ENCODE measurements around the gene GSTA5. TPM values are rescaled to one million over a fixed set of nuclear protein-coding genes. Genes with fewer than 3 reads are reported as not detected.
"Not testable (repeated sequence)": the region's sequence is repeated elsewhere in the genome, so short reads cannot be mapped to it uniquely, and the experiment has no call there.

The GSTA5 gene
- total RNA-seq, 1 donor from 2014 or later, result not detected

DNA sequence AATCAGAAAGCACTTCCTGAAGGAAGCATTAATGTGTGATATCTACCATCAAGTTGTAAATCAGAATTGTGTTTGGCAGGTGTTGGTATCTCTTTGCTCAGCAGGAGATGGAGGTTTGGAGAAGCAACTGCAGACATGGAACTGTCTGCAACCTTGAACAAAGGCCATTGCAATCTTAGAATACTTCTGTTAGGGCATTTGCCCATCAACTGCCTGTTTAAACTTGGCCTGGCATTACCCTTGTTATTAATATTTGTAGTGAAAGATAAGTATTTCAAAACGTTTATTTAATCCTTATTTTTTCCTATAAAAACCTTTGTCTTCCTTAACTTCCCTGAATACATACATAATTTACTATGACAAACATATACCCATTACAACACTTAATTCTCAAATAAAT lies 14.1 kb downstream of the GSTA5 start:
- DNase-seq (ENCODE audit: low spot score), result no peak
- peaks cover 11% of the 10 kb centered on the region for H3K9me3 Mint-ChIP-seq (ENCODE audit: low read depth)
- TF ChIP-seq, protein P1, sequence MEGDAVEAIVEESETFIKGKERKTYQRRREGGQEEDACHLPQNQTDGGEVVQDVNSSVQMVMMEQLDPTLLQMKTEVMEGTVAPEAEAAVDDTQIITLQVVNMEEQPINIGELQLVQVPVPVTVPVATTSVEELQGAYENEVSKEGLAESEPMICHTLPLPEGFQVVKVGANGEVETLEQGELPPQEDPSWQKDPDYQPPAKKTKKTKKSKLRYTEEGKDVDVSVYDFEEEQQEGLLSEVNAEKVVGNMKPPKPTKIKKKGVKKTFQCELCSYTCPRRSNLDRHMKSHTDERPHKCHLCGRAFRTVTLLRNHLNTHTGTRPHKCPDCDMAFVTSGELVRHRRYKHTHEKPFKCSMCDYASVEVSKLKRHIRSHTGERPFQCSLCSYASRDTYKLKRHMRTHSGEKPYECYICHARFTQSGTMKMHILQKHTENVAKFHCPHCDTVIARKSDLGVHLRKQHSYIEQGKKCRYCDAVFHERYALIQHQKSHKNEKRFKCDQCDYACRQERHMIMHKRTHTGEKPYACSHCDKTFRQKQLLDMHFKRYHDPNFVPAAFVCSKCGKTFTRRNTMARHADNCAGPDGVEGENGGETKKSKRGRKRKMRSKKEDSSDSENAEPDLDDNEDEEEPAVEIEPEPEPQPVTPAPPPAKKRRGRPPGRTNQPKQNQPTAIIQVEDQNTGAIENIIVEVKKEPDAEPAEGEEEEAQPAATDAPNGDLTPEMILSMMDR (IDR thresholded peaks at IDR 0.05), result no peak
- peaks cover 4% of the 10 kb centered on the region for H3K36me3 Mint-ChIP-seq (ENCODE audit: low read depth)
- H3K27me3 Mint-ChIP-seq (ENCODE audit: low read depth), result peaks cover 2% of the 10 kb centered on the region
- no peaks in the 10 kb centered on the region for H3K4me1 Mint-ChIP-seq (ENCODE audit: low read depth)
- H3K4me3 Mint-ChIP-seq (ENCODE audit: unreplicated experiment), result no peak overlapping the region
- no peak overlapping the region for H3K27ac Mint-ChIP-seq (ENCODE audit: unreplicated experiment)

DNA sequence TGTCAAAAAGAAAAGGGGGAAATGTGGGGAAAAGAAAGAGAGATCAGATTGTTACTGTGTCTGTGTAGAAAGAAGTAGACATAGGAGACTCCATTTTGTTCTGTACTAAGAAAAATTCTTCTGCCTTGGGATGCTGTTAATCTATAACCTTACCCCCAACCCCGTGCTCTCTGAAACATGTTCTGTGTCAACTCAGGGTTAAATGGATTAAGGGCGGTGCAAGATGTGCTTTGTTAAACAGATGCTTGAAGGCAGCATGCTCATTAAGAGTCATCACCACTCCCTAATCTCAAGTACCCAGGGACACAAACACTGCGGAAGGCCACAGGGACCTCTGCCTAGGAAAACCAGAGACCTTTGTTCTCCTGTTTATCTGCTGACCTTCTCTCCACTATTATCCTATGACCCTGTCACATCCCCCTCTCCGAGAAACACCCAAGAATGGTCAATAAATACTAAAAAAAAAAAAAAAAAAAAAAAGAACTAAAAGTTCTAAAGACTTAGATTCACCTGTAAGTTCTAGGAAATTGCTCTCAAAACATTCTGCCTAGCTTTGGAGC lies 14.6 kb downstream of the GSTA5 start:
- H3K4me3 Mint-ChIP-seq (ENCODE audit: unreplicated experiment); H3K27me3 Mint-ChIP-seq (ENCODE audit: low read depth); H3K36me3 Mint-ChIP-seq (ENCODE audit: low read depth); H3K27ac Mint-ChIP-seq (ENCODE audit: unreplicated experiment); H3K4me1 Mint-ChIP-seq (ENCODE audit: low read depth); DNase-seq (ENCODE audit: low spot score): not testable (repeated sequence)
- peaks cover 11% of the 10 kb centered on the region for H3K9me3 Mint-ChIP-seq (ENCODE audit: low read depth)

DNA sequence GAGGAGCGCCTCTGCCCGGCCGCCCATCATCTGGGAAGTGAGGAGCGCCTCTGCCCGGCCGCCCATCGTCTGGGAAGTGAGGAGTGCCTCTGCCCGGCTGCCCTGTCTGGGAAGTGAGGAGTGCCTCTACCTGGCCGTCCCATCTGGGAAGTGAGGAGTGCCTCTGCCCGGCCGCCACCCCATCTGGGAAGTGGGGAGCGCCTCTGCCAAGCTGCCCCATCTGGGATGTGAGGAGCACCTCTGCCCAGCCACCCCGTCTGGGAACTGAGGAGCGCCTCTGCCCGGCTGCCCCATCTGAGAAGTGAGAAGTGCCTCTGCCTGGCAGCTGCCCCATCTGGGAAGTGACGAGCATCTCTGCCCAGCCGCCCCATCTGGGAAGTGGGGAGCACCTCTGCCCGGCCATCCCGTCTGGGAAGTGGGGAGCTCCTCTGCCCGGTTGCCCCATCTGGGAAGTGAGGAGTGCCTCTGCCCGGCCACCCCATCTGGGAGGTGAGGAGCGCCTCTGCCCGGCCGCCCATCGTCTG lies 15.3 kb downstream of the GSTA5 start:
- H3K4me3 Mint-ChIP-seq (ENCODE audit: unreplicated experiment); H3K27ac Mint-ChIP-seq (ENCODE audit: unreplicated experiment); DNase-seq (ENCODE audit: low spot score); H3K4me1 Mint-ChIP-seq (ENCODE audit: low read depth); H3K36me3 Mint-ChIP-seq (ENCODE audit: low read depth); H3K27me3 Mint-ChIP-seq (ENCODE audit: low read depth): not testable (repeated sequence)
- peaks cover 11% of the 10 kb centered on the region for H3K9me3 Mint-ChIP-seq (ENCODE audit: low read depth)

DNA sequence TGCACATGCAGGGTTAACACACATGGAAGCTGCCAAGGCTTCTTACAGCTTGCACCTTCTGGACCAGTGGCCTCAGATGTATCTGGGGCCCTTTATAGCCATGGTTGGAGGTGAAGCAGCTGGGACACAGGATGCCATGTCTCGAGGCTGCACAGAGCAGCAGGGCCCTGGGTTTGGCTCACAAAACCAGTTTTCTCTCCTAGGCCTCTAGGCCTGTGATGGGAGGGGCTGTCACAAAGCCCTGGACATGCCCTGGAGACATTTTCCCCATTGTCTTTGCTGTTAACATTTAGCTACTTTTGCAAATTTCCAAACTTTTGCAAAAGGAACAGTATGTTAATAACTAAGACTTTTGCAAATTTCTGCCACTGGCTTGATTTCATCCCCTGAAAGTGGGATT lies 18.8 kb downstream of the GSTA5 start:
- DNase-seq (ENCODE audit: low spot score), result no peak
- Mint-ChIP-seq H3K27ac (ENCODE audit: unreplicated experiment) (no peak overlapping the region), H3K36me3 (ENCODE audit: low read depth) (peaks cover 4% of the 10 kb centered on the region), H3K9me3 (ENCODE audit: low read depth) (peaks cover 11% of the 10 kb centered on the region), H3K27me3 (ENCODE audit: low read depth) (peaks cover 2% of the 10 kb centered on the region), H3K4me3 (ENCODE audit: unreplicated experiment) (no peak overlapping the region), H3K4me1 (ENCODE audit: low read depth) (peaks cover 11% of the 10 kb centered on the region)
- TF ChIP-seq, protein P1 (IDR thresholded peaks at IDR 0.05), result no peak

DNA sequence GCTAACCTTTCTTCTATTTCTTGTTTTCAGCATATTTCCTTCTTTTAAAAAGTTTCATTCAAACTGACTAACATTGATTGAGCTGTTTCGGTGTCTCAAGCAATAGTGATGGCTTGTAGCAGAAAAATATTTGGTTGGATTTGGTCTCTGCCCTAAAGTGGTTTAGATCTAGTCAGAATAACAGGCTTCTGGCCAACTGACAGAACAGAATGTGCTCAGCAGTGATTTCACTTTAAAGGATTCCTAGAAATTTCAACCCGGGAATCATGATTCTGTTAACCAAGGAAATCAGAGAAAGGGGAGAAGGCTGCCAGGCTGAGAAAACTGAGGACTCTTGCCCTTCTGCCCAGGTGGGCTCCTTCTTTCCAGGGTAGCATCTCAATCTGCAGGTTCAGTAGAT lies 20.4 kb downstream of the GSTA5 start:
- peak overlapping the region; percentile 79 for H3K27ac Mint-ChIP-seq (ENCODE audit: unreplicated experiment)
- DNase-seq (ENCODE audit: low spot score), result no peak
- H3K4me1 Mint-ChIP-seq (ENCODE audit: low read depth), result peaks cover 14% of the 10 kb centered on the region
- peaks cover 4% of the 10 kb centered on the region for H3K36me3 Mint-ChIP-seq (ENCODE audit: low read depth)
- H3K9me3 Mint-ChIP-seq (ENCODE audit: low read depth), result peaks cover 9% of the 10 kb centered on the region
- H3K4me3 Mint-ChIP-seq (ENCODE audit: unreplicated experiment), result no peak overlapping the region
- TF ChIP-seq, protein P1 (IDR thresholded peaks at IDR 0.05), result no peak
- no peaks in the 10 kb centered on the region for H3K27me3 Mint-ChIP-seq (ENCODE audit: low read depth)

DNA sequence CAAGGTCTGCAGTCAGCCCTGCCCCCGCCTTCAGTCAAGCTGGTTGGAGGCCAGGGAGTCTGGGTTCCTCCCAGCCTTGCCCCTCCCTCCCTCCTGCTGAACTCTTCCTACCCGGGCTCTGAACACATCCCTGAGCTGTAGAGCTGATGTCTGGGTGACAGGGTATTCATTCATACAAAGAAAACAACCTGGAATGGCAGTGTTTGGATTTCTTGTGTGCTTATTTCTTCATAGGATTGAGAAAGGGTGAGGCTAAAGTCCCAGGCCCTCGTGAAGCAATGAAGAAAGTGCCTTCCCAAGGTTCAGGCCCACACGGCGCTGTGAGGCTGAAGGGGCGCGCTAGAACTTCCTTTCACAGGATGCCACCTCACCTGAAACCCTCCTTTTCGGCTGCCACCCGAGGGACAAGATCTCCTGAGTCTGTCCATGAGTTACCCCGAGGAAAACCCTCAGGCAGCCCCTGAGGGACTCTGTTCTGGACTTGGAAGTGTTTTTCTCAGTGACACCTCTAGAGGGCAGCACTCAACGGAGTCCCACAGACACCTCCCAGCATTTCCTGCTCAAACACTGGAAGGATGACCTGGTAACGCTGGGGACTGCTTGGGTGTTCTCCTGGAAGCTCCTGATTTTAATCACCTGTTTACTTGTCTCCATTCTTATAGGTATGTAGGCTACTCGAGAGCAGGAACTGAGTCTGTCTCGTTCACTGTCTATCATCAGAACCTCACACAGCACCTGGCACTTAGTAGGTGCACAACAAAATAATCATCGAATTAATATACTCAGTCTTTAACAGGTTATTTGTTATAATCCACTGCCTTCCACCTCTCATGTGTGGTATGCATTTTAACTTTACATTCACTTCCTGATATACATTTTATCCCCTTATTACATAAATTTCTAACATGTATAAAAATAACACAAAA lies 25.2 kb downstream of the GSTA5 start:
- TF ChIP-seq, protein P1 (IDR thresholded peaks at IDR 0.05), result peak; percentile 83
- H3K27ac Mint-ChIP-seq (ENCODE audit: unreplicated experiment), result no peak overlapping the region
- H3K4me1 Mint-ChIP-seq (ENCODE audit: low read depth), result peaks cover 16% of the 10 kb centered on the region
- H3K36me3 Mint-ChIP-seq (ENCODE audit: low read depth), result no peaks in the 10 kb centered on the region
- H3K27me3 Mint-ChIP-seq (ENCODE audit: low read depth), result no peaks in the 10 kb centered on the region
- no peak for DNase-seq (ENCODE audit: low spot score)
- H3K4me3 Mint-ChIP-seq (ENCODE audit: unreplicated experiment), result no peak overlapping the region
- H3K9me3 Mint-ChIP-seq (ENCODE audit: low read depth), result no peaks in the 10 kb centered on the region

DNA sequence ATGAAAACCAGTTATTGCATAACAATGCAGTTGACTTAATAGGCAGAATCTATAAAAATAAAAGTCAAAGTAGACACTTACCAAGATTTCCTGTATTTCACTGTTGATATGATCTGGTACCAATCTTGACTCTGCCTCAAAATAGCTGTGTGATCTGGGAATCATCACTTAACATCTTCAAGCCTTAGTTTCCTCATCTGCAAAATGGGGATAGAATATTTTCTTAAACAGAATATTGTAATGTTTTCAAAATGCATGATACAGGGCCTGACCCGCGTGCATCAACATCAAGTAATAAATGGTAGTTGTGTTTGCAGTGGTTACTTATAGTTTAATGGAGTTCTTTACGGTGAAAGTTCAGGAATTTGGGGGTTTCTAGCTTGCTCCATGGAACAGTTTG lies 26.1 kb downstream of the GSTA5 start:
- not testable (repeated sequence) for H3K9me3 Mint-ChIP-seq (ENCODE audit: low read depth); H3K27ac Mint-ChIP-seq (ENCODE audit: unreplicated experiment)

DNA sequence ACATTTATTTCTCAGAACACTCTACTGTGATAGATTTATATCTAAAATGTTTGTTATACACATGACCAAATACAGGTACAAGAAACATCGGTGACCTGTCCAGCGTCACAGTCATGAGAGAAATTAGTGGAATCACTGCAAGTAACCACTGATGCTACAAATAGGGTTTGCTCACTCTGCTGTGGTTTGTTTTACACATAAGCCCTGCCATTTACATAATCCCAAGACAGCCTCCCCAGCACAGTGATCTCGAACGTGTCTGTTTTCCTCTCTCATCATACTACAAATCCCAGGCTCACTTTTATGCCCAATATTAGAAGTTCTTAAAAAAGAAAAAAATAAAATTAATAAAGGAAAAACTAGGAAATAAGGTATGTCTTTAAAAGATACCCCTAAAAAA lies 30.8 kb downstream of the GSTA5 start:
- not testable (repeated sequence) for H3K27me3 Mint-ChIP-seq (ENCODE audit: low read depth); H3K36me3 Mint-ChIP-seq (ENCODE audit: low read depth); H3K27ac Mint-ChIP-seq (ENCODE audit: unreplicated experiment); H3K9me3 Mint-ChIP-seq (ENCODE audit: low read depth); DNase-seq (ENCODE audit: low spot score); H3K4me1 Mint-ChIP-seq (ENCODE audit: low read depth); H3K4me3 Mint-ChIP-seq (ENCODE audit: unreplicated experiment)

More for the DNA sequence above, 26.1 kb downstream of the GSTA5 start:
- H3K4me1 Mint-ChIP-seq (ENCODE audit: low read depth); DNase-seq (ENCODE audit: low spot score); H3K4me3 Mint-ChIP-seq (ENCODE audit: unreplicated experiment); H3K27me3 Mint-ChIP-seq (ENCODE audit: low read depth); H3K36me3 Mint-ChIP-seq (ENCODE audit: low read depth): not testable (repeated sequence)

Measured in chondrocyte (in vitro differentiated cells).